Chondrocyte (in vitro differentiated cells): Measurements from ENCODE around the gene KRTAP9-6. TPM values are rescaled to one million over a fixed set of nuclear protein-coding genes. Genes with fewer than 3 reads are reported as not detected.
"Not testable (repeated sequence)": the region's sequence is repeated elsewhere in the genome, so short reads cannot be mapped to it uniquely, and the experiment has no call there.

Source experiments
- DNase-seq: peaks from one replicate; pipeline ENCODE4 v3.0.0; 2021; ENCODE audit warnings: mixed read lengths, low spot score
- H3K27ac Mint-ChIP-seq: one replicate; pipeline ENCODE4 v1.8.0; 2021; ENCODE audit warnings: mild to moderate bottlenecking, moderate library complexity, mixed read lengths; ENCODE audit not compliant: unreplicated experiment
- H3K27me3 Mint-ChIP-seq: 2 replicates; pipeline ENCODE4 v1.8.0; 2021; ENCODE audit warnings: low read depth, mixed read lengths
- H3K36me3 Mint-ChIP-seq: 2 replicates; pipeline ENCODE4 v1.8.0; 2021; ENCODE audit warnings: low read depth, mixed read lengths
- H3K4me1 Mint-ChIP-seq: 2 replicates; pipeline ENCODE4 v1.8.0; 2021; ENCODE audit warnings: low read depth, mild to moderate bottlenecking, mixed read lengths
- H3K4me3 Mint-ChIP-seq: one replicate; pipeline ENCODE4 v1.8.0; 2021; ENCODE audit warnings: mild to moderate bottlenecking, moderate library complexity, mixed read lengths; ENCODE audit not compliant: unreplicated experiment
- H3K9me3 Mint-ChIP-seq: 2 replicates; pipeline ENCODE4 v1.8.0; 2021; ENCODE audit warnings: low read depth, mixed read lengths
- CTCF ChIP-seq: fragments of 200-600 bp; sonication (generic); IDR thresholded peaks from 2 replicates; pipeline ENCODE4 v1.5.0; 2021; ENCODE audit warnings: antibody characterized with exemption, mild to moderate bottlenecking, moderate library complexity
- long read RNA-seq: library from polyadenylated mRNA; stranded (forward); transcript quantifications from one replicate; pipeline ENCODE4 v2.0.0, GENCODE V29; 2021
- total RNA-seq: library from RNA; stranded (reverse); gene quantifications from 3 replicates; pipeline ENCODE4 v1.2.1, GENCODE V29; 2021

KRTAP9-6 gene
- not detected in 3 replicates for total RNA-seq
- long read RNA-seq = 0 reads

- H3K27ac Mint-ChIP-seq = no peak within 1 kb of the TSS
- no peak within 1 kb of the TSS for H3K4me3 Mint-ChIP-seq
- TF ChIP-seq CTCF = no peak
- DNase-seq = no peak
- H3K9me3 Mint-ChIP-seq = peaks cover 2% of the 10 kb centered on the region
- peaks cover 2% of the 10 kb centered on the region for H3K36me3 Mint-ChIP-seq
- H3K27me3 Mint-ChIP-seq = peaks cover 16% of the 10 kb centered on the region
- H3K4me1 Mint-ChIP-seq = no peaks in the 10 kb centered on the region
Measured at GRCh38 chr17:41265078-41265477, at the start of gene KRTAP9-6. TSS of gene KRTAP9-6 (plus strand) at chr17:41265378. CDS start at chr17:41265378, 0 bp downstream.

- peaks cover 12% of the 10 kb centered on the region for H3K9me3 Mint-ChIP-seq
- H3K4me1 Mint-ChIP-seq = no peaks in the 10 kb centered on the region
- no peak overlapping the region for H3K4me3 Mint-ChIP-seq
- H3K36me3 Mint-ChIP-seq = peaks cover 8% of the 10 kb centered on the region
- H3K27ac Mint-ChIP-seq = no peak overlapping the region
- H3K27me3 Mint-ChIP-seq = peaks cover 21% of the 10 kb centered on the region
- no peak for TF ChIP-seq CTCF
- DNase-seq = no peak
Measured at GRCh38 chr17:41215681-41216080, 49.5 kb upstream of the KRTAP9-6 start.

GRCh38 chr17:41223821-41224220 is 41.4 kb upstream of the KRTAP9-6 start:
- H3K36me3 Mint-ChIP-seq = peaks cover 8% of the 10 kb centered on the region
- TF ChIP-seq CTCF = no peak
- no peak overlapping the region for H3K27ac Mint-ChIP-seq
- H3K27me3 Mint-ChIP-seq = peaks cover 22% of the 10 kb centered on the region
- no peak for DNase-seq
- H3K4me1 Mint-ChIP-seq = no peaks in the 10 kb centered on the region
- peaks cover 18% of the 10 kb centered on the region for H3K9me3 Mint-ChIP-seq
- no peak overlapping the region for H3K4me3 Mint-ChIP-seq

- peaks cover 20% of the 10 kb centered on the region for H3K27me3 Mint-ChIP-seq
- no peak for DNase-seq
- no peak for TF ChIP-seq CTCF
- no peak overlapping the region for H3K4me3 Mint-ChIP-seq
- no peaks in the 10 kb centered on the region for H3K4me1 Mint-ChIP-seq
- no peak overlapping the region for H3K27ac Mint-ChIP-seq
- H3K9me3 Mint-ChIP-seq = peaks cover 2% of the 10 kb centered on the region
- H3K36me3 Mint-ChIP-seq = no peaks in the 10 kb centered on the region
Measured at GRCh38 chr17:41226051-41226450, 39.1 kb upstream of the KRTAP9-6 start.

GRCh38 chr17:41226598-41227095 is 38.5 kb upstream of the KRTAP9-6 start, which contains the start of gene KRTAP9-2:
TSS of gene KRTAP9-2 (plus strand) at chr17:41226648. CDS start at chr17:41226655, 7 bp downstream.
- not testable (repeated sequence) for H3K36me3 Mint-ChIP-seq, DNase-seq, H3K9me3 Mint-ChIP-seq, H3K4me3 Mint-ChIP-seq, H3K4me1 Mint-ChIP-seq, H3K27ac Mint-ChIP-seq
- peaks cover 19% of the 10 kb centered on the region for H3K27me3 Mint-ChIP-seq

GRCh38 chr17:41230094-41230493 is 35.1 kb upstream of the KRTAP9-6 start:
- H3K4me3 Mint-ChIP-seq = no peak overlapping the region
- TF ChIP-seq CTCF = no peak
- no peak overlapping the region for H3K27ac Mint-ChIP-seq
- DNase-seq = no peak
- H3K27me3 Mint-ChIP-seq = peaks cover 44% of the 10 kb centered on the region
- no peaks in the 10 kb centered on the region for H3K4me1 Mint-ChIP-seq
- no peaks in the 10 kb centered on the region for H3K36me3 Mint-ChIP-seq
- no peaks in the 10 kb centered on the region for H3K9me3 Mint-ChIP-seq
